ENCODE data around the gene HEATR5A. TPM values are rescaled to one million over a fixed set of nuclear protein-coding genes. Genes with fewer than 3 reads are reported as not detected.
"Not testable (repeated sequence)": the region's sequence is repeated elsewhere in the genome, so short reads cannot be mapped to it uniquely, and the experiment has no call there.

HEATR5A gene
- total RNA-seq (10 to 100 TPM; 22.1 to 52.2 (median 36.0) TPM), polyA plus RNA-seq (1 to 10 TPM; 4.4 to 7.5 (median 5.0) TPM)
- long read RNA-seq, donor 1, partial matches to known transcripts: 8 of 11 reads
- long read RNA-seq, donor 1, other reads (novel, unspliced or antisense): 0 of 11 reads
- long read RNA-seq, donor 2, partial matches to known transcripts: 0 of 1 reads
- long read RNA-seq, donor 2, other reads (novel, unspliced or antisense): 0 of 1 reads

GRCh38 chr14:31420319-31421111 lies at the start of gene HEATR5A:
Gene HEATR5A, minus strand, starts transcription at chr14:31420550. Its CDS starts 17,575 bp downstream, at chr14:31402975.
- peak; percentile 100 for DNase-seq
- peak within 1 kb of the TSS; percentile 74 to 94 (median 89) for H3K27ac ChIP-seq
- H3K4me1 ChIP-seq: peaks cover 5 to 49% (median 27%) of the 10 kb centered on the region in 6 donors
- intact Hi-C loops (cut with DNase I; ENCODE audit: low total_unique reads): no loop called here
- H3K27me3 ChIP-seq (replicated peaks in 1 of 7): no peaks in the 10 kb centered on the region
- no peaks in the 10 kb centered on the region for H3K36me3 ChIP-seq
- H3K4me3 ChIP-seq: peak within 1 kb of the TSS; percentile 67 to 95 (median 86)
- WGBS, 5 donors: 1 to 5% (median 2%) methylated on average over 28 to 56 of the region's 56 CpGs
- TF ChIP-seq CTCF (IDR thresholded peaks at IDR 0.05 in 8 of 11, conservative IDR thresholded peaks at IDR 0.05 in 3 of 11) (peak in 9 of 11 experiments; percentile 11 to 63 (median 44)), POLR2A (IDR thresholded peaks at IDR 0.05) (peak; percentile 78 to 98 (median 95)), POLR2AphosphoS5 (IDR thresholded peaks at IDR 0.05) (peak; percentile 99 to 100 (median 99))
- H3K9me3 ChIP-seq: no peaks in the 10 kb centered on the region

GRCh38 chr14:31466554-31466953 lies 46.2 kb upstream of the HEATR5A start:
- 86 to 92% (median 90%) methylated on average over 6 of the region's 6 CpGs for WGBS, 5 donors
- no peak for TF ChIP-seq CTCF (IDR thresholded peaks at IDR 0.05 in 8 of 11, conservative IDR thresholded peaks at IDR 0.05 in 3 of 11)
- DNase-seq: no peak
- Histone ChIP-seq H3K27ac (no peak overlapping the region), H3K36me3 (no peaks in the 10 kb centered on the region), H3K4me1 (peaks cover 0 to 8% (median 0%) of the 10 kb centered on the region in 6 donors), H3K27me3 (replicated peaks in 1 of 7) (no peaks in the 10 kb centered on the region), H3K4me3 (no peak overlapping the region), H3K9me3 (no peaks in the 10 kb centered on the region)
- intact Hi-C loops (cut with DNase I; ENCODE audit: low total_unique reads): no loop called here

DNA sequence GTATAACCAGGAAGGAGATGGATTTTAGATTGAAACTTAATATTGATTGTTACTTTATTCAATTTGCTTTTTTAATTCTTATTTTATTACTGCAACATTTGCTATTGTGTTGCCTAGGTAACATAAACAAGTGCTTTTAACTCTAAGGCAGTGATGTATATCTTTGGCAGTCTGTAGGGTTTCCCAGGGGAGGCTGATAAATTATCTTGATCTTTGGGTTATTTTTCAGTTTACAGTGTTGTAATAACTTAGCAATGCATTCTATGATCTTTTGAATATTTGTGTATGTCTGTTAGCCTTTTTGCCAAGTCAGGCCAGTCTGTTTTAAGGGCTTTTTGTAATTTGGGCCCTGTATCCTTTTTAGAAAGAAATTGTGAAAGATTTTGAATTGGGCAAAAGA lies 44.8 kb upstream of the HEATR5A start:
- no peak overlapping the region for H3K27ac ChIP-seq
- no peaks in the 10 kb centered on the region for H3K9me3 ChIP-seq
- H3K27me3 ChIP-seq (replicated peaks in 1 of 7): no peaks in the 10 kb centered on the region
- H3K4me3 ChIP-seq: no peak overlapping the region
- H3K4me1 ChIP-seq: peaks cover 0 to 8% (median 0%) of the 10 kb centered on the region in 6 donors
- H3K36me3 ChIP-seq: no peaks in the 10 kb centered on the region
- intact Hi-C loops (cut with DNase I; ENCODE audit: low total_unique reads): no loop called here
- DNase-seq: no peak
- TF ChIP-seq POLR2A (IDR thresholded peaks at IDR 0.05) (no peak), POLR2AphosphoS5 (IDR thresholded peaks at IDR 0.05) (no peak), CTCF (IDR thresholded peaks at IDR 0.05 in 8 of 11, conservative IDR thresholded peaks at IDR 0.05 in 3 of 11) (no peak)

DNA sequence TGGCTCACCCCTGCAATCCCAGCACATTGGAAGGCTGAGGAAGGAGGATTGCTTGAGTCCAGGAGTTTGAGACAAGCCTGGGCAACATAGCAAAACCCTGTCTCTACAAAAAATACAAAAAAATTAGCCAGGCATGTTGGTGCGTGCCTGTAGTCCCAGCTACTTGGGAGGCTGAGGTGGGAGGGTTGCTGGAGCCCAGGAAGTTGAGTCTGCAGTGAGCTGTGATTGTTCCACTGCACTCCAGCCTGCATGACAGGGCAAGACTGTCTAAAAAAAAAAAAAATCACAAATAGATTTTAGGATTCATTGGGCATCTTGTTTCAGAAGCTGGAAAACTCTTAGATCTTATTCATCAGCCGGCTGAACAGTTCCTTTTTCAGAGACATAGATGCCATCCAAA lies 42.1 kb upstream of the HEATR5A start:
- H3K4me1 ChIP-seq: peaks cover 0 to 18% (median 8%) of the 10 kb centered on the region in 6 donors
- WGBS, 5 donors: 83 to 95% (median 86%) methylated on average over 2 of the region's 2 CpGs
- DNase-seq; intact Hi-C loops (cut with DNase I; ENCODE audit: low total_unique reads); H3K4me3 ChIP-seq; H3K9me3 ChIP-seq; H3K27ac ChIP-seq; H3K27me3 ChIP-seq (replicated peaks in 1 of 7); H3K36me3 ChIP-seq: not testable (repeated sequence)
